Measurements from ENCODE around the gene TRPV4.

DNA sequence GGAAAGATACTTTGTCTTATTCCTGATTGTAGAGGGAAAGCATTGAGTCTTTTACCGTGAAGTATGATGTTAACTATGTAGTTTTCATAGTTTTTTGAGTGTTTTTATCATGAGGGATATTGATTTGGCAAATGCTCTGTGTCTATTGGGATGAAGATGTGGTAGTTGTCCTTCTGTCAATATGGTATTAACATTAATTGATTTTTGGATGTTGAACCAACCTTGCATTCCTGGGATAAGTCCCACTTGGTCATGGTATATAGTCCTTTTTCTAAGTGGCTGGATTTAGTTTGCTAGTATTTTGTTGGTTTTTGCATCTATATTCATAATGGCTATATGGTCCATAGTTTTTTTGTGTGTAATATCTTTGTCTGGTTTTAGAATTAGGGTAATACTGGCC, 76.7 kb downstream of the TRPV4 start:
- TF ChIP-seq, protein P1, sequence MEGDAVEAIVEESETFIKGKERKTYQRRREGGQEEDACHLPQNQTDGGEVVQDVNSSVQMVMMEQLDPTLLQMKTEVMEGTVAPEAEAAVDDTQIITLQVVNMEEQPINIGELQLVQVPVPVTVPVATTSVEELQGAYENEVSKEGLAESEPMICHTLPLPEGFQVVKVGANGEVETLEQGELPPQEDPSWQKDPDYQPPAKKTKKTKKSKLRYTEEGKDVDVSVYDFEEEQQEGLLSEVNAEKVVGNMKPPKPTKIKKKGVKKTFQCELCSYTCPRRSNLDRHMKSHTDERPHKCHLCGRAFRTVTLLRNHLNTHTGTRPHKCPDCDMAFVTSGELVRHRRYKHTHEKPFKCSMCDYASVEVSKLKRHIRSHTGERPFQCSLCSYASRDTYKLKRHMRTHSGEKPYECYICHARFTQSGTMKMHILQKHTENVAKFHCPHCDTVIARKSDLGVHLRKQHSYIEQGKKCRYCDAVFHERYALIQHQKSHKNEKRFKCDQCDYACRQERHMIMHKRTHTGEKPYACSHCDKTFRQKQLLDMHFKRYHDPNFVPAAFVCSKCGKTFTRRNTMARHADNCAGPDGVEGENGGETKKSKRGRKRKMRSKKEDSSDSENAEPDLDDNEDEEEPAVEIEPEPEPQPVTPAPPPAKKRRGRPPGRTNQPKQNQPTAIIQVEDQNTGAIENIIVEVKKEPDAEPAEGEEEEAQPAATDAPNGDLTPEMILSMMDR (IDR thresholded peaks at IDR 0.05): no peak
- TF ChIP-seq POLR2AphosphoS5 (IDR thresholded peaks at IDR 0.05): no peak
